Iris pigment epithelial cell (primary cell): ENCODE measurements around the gene ULK3.

ENCODE experiments used
- DNase-seq: peaks from one replicate; pipeline ENCODE4 v3.0.0-alpha.2; 2011; ENCODE audit warnings: low read depth

ULK3 gene

GRCh38 chr15:74839526-74840395 is 3.2 kb downstream of the ULK3 start:
- no peak for DNase-seq

GRCh38 chr15:74838746-74839525 is 4.0 kb downstream of the ULK3 start:
- DNase-seq, result no peak

- no peak for DNase-seq
Observed at GRCh38 chr15:74838137-74838516, 4.8 kb downstream of the ULK3 start.

- no peak for DNase-seq
Observed at GRCh38 chr15:74837482-74838136, 5.3 kb downstream of the ULK3 start.

GRCh38 chr15:74836846-74837245 is 6.1 kb downstream of the ULK3 start:
- no peak for DNase-seq

- peak; percentile 32 for DNase-seq
Observed at GRCh38 chr15:74835312-74835823, 7.6 kb downstream of the ULK3 start.

GRCh38 chr15:74833376-74834107 is 9.4 kb downstream of the ULK3 start:
- no peak for DNase-seq

- no peak for DNase-seq
Observed at GRCh38 chr15:74832826-74833225, 10.1 kb downstream of the ULK3 start.

- no peak for DNase-seq
Observed at GRCh38 chr15:74831813-74832495, 11.0 kb downstream of the ULK3 start.

GRCh38 chr15:74830868-74831267 is 12.1 kb downstream of the ULK3 start:
- no peak for DNase-seq

GRCh38 chr15:74829991-74830390 is 13.0 kb downstream of the ULK3 start:
- no peak for DNase-seq

GRCh38 chr15:74829486-74829885 is 13.5 kb downstream of the ULK3 start:
- no peak for DNase-seq

GRCh38 chr15:74828835-74829234 is 14.1 kb downstream of the ULK3 start:
- no peak for DNase-seq

- no peak for DNase-seq
Observed at GRCh38 chr15:74827614-74828013, 15.3 kb downstream of the ULK3 start.

GRCh38 chr15:74826921-74827320 is 16.0 kb downstream of the ULK3 start:
- no peak for DNase-seq

GRCh38 chr15:74826364-74826819 is 16.6 kb downstream of the ULK3 start, which contains the start of gene CPLX3:
CPLX3 (plus strand) TSS chr15:74826627; CDS start chr15:74826704, 77 bp downstream.
- DNase-seq, result no peak

- DNase-seq, result no peak
Observed at GRCh38 chr15:74825866-74826265, 17.1 kb downstream of the ULK3 start.

- no peak for DNase-seq
Observed at GRCh38 chr15:74824976-74825375, 18.0 kb downstream of the ULK3 start.

- no peak for DNase-seq
Observed at GRCh38 chr15:74823324-74823723, 19.6 kb downstream of the ULK3 start.

- no peak for DNase-seq
Observed at GRCh38 chr15:74822233-74822632, 20.7 kb downstream of the ULK3 start.

- no peak for DNase-seq
Observed at GRCh38 chr15:74821790-74822158, 21.2 kb downstream of the ULK3 start.
